SK-N-SH treated with all-trans-retinoic acid at 6 μM for 48 hours (cell line): ENCODE results near the gene ANKRD17.

Experiments
- ATAC-seq: fragments of 200-7000 bp; cut with Tn5 transposase; 3 replicates; pipeline ENCODE4 v1.9.1; 2020; ENCODE audit warnings: mild to moderate bottlenecking, moderate library complexity
- ARNTL ChIP-seq: fragments of 450-650 bp; formaldehyde crosslinking; IDR thresholded peaks from 2 replicates; pipeline ENCODE4 v1.5.0; 2020; ENCODE audit warnings: low read depth, mild to moderate bottlenecking, moderate library complexity, borderline replicate concordance
- BACH2 ChIP-seq: fragments of 250-450 bp; sonication (Bioruptor Pico); IDR thresholded peaks from 2 replicates; pipeline ENCODE4 v1.9.0; 2021; ENCODE audit warnings: mild to moderate bottlenecking, borderline replicate concordance
- CREB5 ChIP-seq: fragments of 250-450 bp; sonication (Bioruptor Pico); IDR thresholded peaks from 2 replicates; pipeline ENCODE4 v1.5.1; 2020; ENCODE audit warnings: low read depth, mild to moderate bottlenecking, moderate library complexity
- CSDC2 ChIP-seq: fragments of 250-450 bp; sonication (Bioruptor Pico); IDR thresholded peaks from 2 replicates; pipeline ENCODE4 v1.5.0; 2020; ENCODE audit warnings: mild to moderate bottlenecking, moderate library complexity
- CSRNP3 ChIP-seq: fragments of 250-450 bp; sonication (Bioruptor Pico); IDR thresholded peaks from 2 replicates; pipeline ENCODE4 v1.5.1; 2021; ENCODE audit warnings: mild to moderate bottlenecking, moderate library complexity
- ESRRG ChIP-seq: fragments of 250-450 bp; sonication (Bioruptor Pico); IDR thresholded peaks from 2 replicates; pipeline ENCODE4 v1.6.1; 2021; ENCODE audit warnings: mild to moderate bottlenecking
- GLIS3 ChIP-seq: fragments of 250-450 bp; sonication (Bioruptor Pico); IDR thresholded peaks from 2 replicates; pipeline ENCODE4 v1.5.0; 2020; ENCODE audit warnings: mild to moderate bottlenecking, moderate library complexity
- ISL1 ChIP-seq: fragments of 250-450 bp; sonication (Bioruptor Pico); IDR thresholded peaks from 2 replicates; pipeline ENCODE4 v2.1.2; 2022; ENCODE audit warnings: mild to moderate bottlenecking, moderate library complexity
- OSR1 ChIP-seq: fragments of 250-450 bp; sonication (Bioruptor Pico); IDR thresholded peaks from 2 replicates; pipeline ENCODE4 v1.8.0; 2022; ENCODE audit warnings: moderate library complexity, mild to moderate bottlenecking, inconsistent platforms
- PATZ1 ChIP-seq: fragments of 250-450 bp; sonication (Bioruptor Pico); IDR thresholded peaks from 2 replicates; pipeline ENCODE4 v1.8.0; 2020; ENCODE audit warnings: mild to moderate bottlenecking, moderate library complexity, borderline replicate concordance
- POU6F1 ChIP-seq: fragments of 250-450 bp; sonication (Bioruptor Pico); IDR thresholded peaks from 2 replicates; pipeline ENCODE4 v1.8.0; 2021; ENCODE audit warnings: low read depth, mild to moderate bottlenecking, moderate library complexity, borderline replicate concordance
- PPARA ChIP-seq: fragments of 250-450 bp; sonication (Bioruptor Pico); IDR thresholded peaks from 2 replicates; pipeline ENCODE4 v1.5.0; 2020; ENCODE audit warnings: mild to moderate bottlenecking, borderline replicate concordance
- RARB ChIP-seq: fragments of 250-450 bp; sonication (Bioruptor Pico); IDR thresholded peaks from 2 replicates; pipeline ENCODE4 v1.8.0; 2021; ENCODE audit warnings: mild to moderate bottlenecking, moderate library complexity
- SNAI2 ChIP-seq: fragments of 250-450 bp; sonication (Bioruptor Pico); IDR thresholded peaks from 2 replicates; pipeline ENCODE4 v1.5.0; 2020; ENCODE audit warnings: mild to moderate bottlenecking, moderate library complexity
- TCF4 ChIP-seq: fragments of 250-450 bp; sonication (Bioruptor Pico); IDR thresholded peaks from 2 replicates; pipeline ENCODE4 v1.8.0; 2021; ENCODE audit warnings: mild to moderate bottlenecking, moderate library complexity, borderline replicate concordance
- TOX ChIP-seq: fragments of 250-450 bp; sonication (Bioruptor Pico); IDR thresholded peaks from 2 replicates; pipeline ENCODE4 v1.8.0; 2021; ENCODE audit warnings: mild to moderate bottlenecking, moderate library complexity, borderline replicate concordance
- TSHZ2 ChIP-seq: fragments of 250-450 bp; sonication (Bioruptor Pico); IDR thresholded peaks from 2 replicates; pipeline ENCODE4 v1.5.0; 2020; ENCODE audit warnings: mild to moderate bottlenecking, moderate library complexity
- ZC3H10 ChIP-seq: fragments of 250-450 bp; sonication (Bioruptor Pico); IDR thresholded peaks from 2 replicates; pipeline ENCODE4 v1.5.1; 2021; ENCODE audit warnings: mild to moderate bottlenecking, moderate library complexity
- ZFP3 ChIP-seq: fragments of 250-450 bp; sonication (Bioruptor Pico); IDR thresholded peaks from 2 replicates; pipeline ENCODE4 v1.5.0; 2020; ENCODE audit warnings: mild to moderate bottlenecking, moderate library complexity
- ZFP30 ChIP-seq: fragments of 450-650 bp; formaldehyde crosslinking; IDR thresholded peaks from 2 replicates; pipeline ENCODE4 v1.5.0; 2022; ENCODE audit warnings: mild to moderate bottlenecking, moderate library complexity
- ZNF565 ChIP-seq: fragments of 450-650 bp; formaldehyde crosslinking; conservative IDR thresholded peaks from 2 replicates; pipeline ENCODE4 v1.5.0; 2020; ENCODE audit warnings: low read depth, mild to moderate bottlenecking, moderate library complexity
- ZNF70 ChIP-seq: fragments of 450-650 bp; formaldehyde crosslinking; IDR thresholded peaks from 2 replicates; pipeline ENCODE4 v1.5.0; 2020; ENCODE audit warnings: mild to moderate bottlenecking, moderate library complexity

ANKRD17 gene

GRCh38 chr4:73075832-73076231 lies 182.8 kb downstream of the ANKRD17 start (continued):
- TF ChIP-seq ZFP3 (CRISPR knock-in tag) (no peak), TOX (no peak), OSR1 (no peak), SNAI2 (CRISPR knock-in tag) (no peak)

GRCh38 chr4:73070074-73070390 lies 188.6 kb downstream of the ANKRD17 start:
- ATAC-seq, result no peak; the same call in 2 of the 3 replicates
- no peak for TF ChIP-seq ZNF565 (CRISPR knock-in tag)
- TF ChIP-seq CREB5 (CRISPR knock-in tag), result no peak
- no peak for TF ChIP-seq ESRRG (CRISPR knock-in tag)
- TF ChIP-seq OSR1, result no peak
- no peak for TF ChIP-seq RARB
- no peak for TF ChIP-seq ZFP30 (CRISPR knock-in tag)

- peak; percentile 93 for ATAC-seq
- TF ChIP-seq ZFP30 (CRISPR knock-in tag), result no peak
- TF ChIP-seq BACH2 (CRISPR knock-in tag), result no peak
- TF ChIP-seq ZNF70 (CRISPR knock-in tag), result no peak
- TF ChIP-seq CSRNP3 (CRISPR knock-in tag), result no peak
- no peak for TF ChIP-seq POU6F1 (CRISPR knock-in tag)
- no peak for TF ChIP-seq OSR1
- no peak for TF ChIP-seq TOX
- no peak for TF ChIP-seq PPARA (CRISPR knock-in tag)
- TF ChIP-seq CSDC2, result no peak
These were observed 189.1 kb downstream of the ANKRD17 start, which contains the start of gene COX18 for GRCh38 chr4:73069338-73070073. Gene COX18, minus strand, starts transcription at chr4:73069716. Its CDS starts 67 bp downstream, at chr4:73069649.

GRCh38 chr4:73068491-73069337 lies 189.9 kb downstream of the ANKRD17 start:
- peak; percentile 40 for ATAC-seq
- TF ChIP-seq TSHZ2 (CRISPR knock-in tag) (no peak), PATZ1 (no peak), PPARA (CRISPR knock-in tag) (no peak), ZC3H10 (CRISPR knock-in tag) (no peak), TOX (no peak), CREB5 (CRISPR knock-in tag) (no peak), GLIS3 (CRISPR knock-in tag) (no peak), CSDC2 (no peak), RARB (no peak), POU6F1 (CRISPR knock-in tag) (no peak), SNAI2 (CRISPR knock-in tag) (no peak), ARNTL (no peak), ESRRG (CRISPR knock-in tag) (no peak), ZNF565 (CRISPR knock-in tag) (no peak), ZFP30 (CRISPR knock-in tag) (no peak), ISL1 (CRISPR knock-in tag) (no peak), TCF4 (no peak), ZFP3 (CRISPR knock-in tag) (no peak)
